B cell (primary cell): ENCODE measurements around the gene ZBTB46. TPM values are rescaled to one million over a fixed set of nuclear protein-coding genes. Genes with fewer than 3 reads are reported as not detected.

Experiments
- ATAC-seq: fragments of 200-7000 bp; cut with Tn5 transposase; one replicate; pipeline ENCODE4 v1.10.0; 2021; ENCODE audit warnings: low read depth, mild to moderate bottlenecking, moderate number of reproducible peaks, moderate library complexity
- CTCF ChIA-PET: fragments of 350-600 bp; sonication (Branson Sonifier 250); formaldehyde crosslinking; loops from one replicate; lab custom pipeline; 2021; ENCODE audit warnings: antibody characterized with exemption, inconsistent platforms; lab: Charles Lee
- POLR2A ChIA-PET: fragments of 350-600 bp; sonication (Branson Sonifier 250); formaldehyde crosslinking; loops from one replicate; lab custom pipeline; 2021; ENCODE audit warnings: antibody characterized with exemption; lab: Charles Lee
- DNase-seq: peaks from one replicate; pipeline ENCODE4 v3.0.0; 2013
- H2AFZ ChIP-seq: 2 replicates; pipeline ENCODE4 v1.6.1; 2012; ENCODE audit warnings: mild to moderate bottlenecking, low read depth, low read length; ENCODE audit not compliant: insufficient read depth, poor library complexity, severe bottlenecking
- H3K27ac ChIP-seq, 2 donors: 1 replicate in 1 of 2; 2 replicates in 1 of 2; pipeline ENCODE4 v1.5.1; 2012 to 2013; ENCODE audit warnings: low read length in 2 of 2, mild to moderate bottlenecking in 2 of 2, moderate library complexity in 1 of 2
- H3K27me3 ChIP-seq, 4 experiments: fragments of 200-600 bp in 1 of 4; sonication (generic) in 1 of 4; replicated peaks in 1 of 4; 1 replicate in 2 of 4; 2 replicates in 2 of 4; pipeline versions ENCODE4 v1.6.1 to v1.7.0; 2013 to 2016; ENCODE audit warnings: low read length in 3 of 4, mild to moderate bottlenecking in 2 of 4, mixed read lengths in 1 of 4, moderate library complexity in 1 of 4; ENCODE audit not compliant: insufficient read depth in 4 of 4, control insufficient read depth in 3 of 4; ENCODE audit errors: control extremely low read depth in 1 of 4
- H3K36me3 ChIP-seq, 2 experiments: replicated peaks in 1 of 2; 1 replicate in 1 of 2; 2 replicates in 1 of 2; pipeline versions ENCODE4 v1.6.1 to v1.7.1; 2013; ENCODE audit warnings: low read length in 1 of 2; ENCODE audit not compliant: insufficient read depth in 2 of 2, control insufficient read depth in 1 of 2; ENCODE audit errors: control extremely low read depth in 1 of 2, extremely low read depth in 1 of 2
- H3K4me1 ChIP-seq, 2 donors: fragments of 200-600 bp in 1 of 2; sonication (generic) in 1 of 2; 1 replicate in 1 of 2; 2 replicates in 1 of 2; pipeline versions ENCODE4 v1.5.1 to v1.6.1; 2013 to 2017; ENCODE audit warnings: low read length in 2 of 2; ENCODE audit not compliant: control insufficient read depth in 2 of 2, insufficient read depth in 2 of 2
- H3K4me2 ChIP-seq: replicated peaks from 2 replicates; pipeline ENCODE3; 2012; ENCODE audit warnings: mild to moderate bottlenecking, low read depth, low read length; ENCODE audit not compliant: poor library complexity, severe bottlenecking
- H3K4me3 ChIP-seq, 5 experiments: fragments of 200-600 bp in 1 of 5; sonication (generic) in 1 of 5; 1 replicate in 3 of 5; 2 replicates in 2 of 5; pipeline versions ENCODE4 v1.5.1 to v1.7.0; 2011 to 2016; ENCODE audit warnings: low read length in 4 of 5, mild to moderate bottlenecking in 4 of 5, low read depth in 2 of 5, control low read depth in 1 of 5, moderate library complexity in 1 of 5; ENCODE audit not compliant: insufficient read depth in 1 of 5; ENCODE audit errors: control extremely low read depth in 1 of 5, extremely low read depth in 1 of 5
- H3K79me2 ChIP-seq: fragments of 200-600 bp; sonication (generic); one replicate; pipeline ENCODE4 v1.6.0; 2016; ENCODE audit warnings: low read length; ENCODE audit not compliant: control insufficient read depth, insufficient read depth
- H3K9ac ChIP-seq: fragments of 200-600 bp; sonication (generic); 2 replicates; pipeline ENCODE4 v1.6.1; 2017; ENCODE audit warnings: mild to moderate bottlenecking, low read length, moderate library complexity
- H3K9me3 ChIP-seq, 3 donors: one replicate each; pipeline versions ENCODE4 v1.6.1 to v1.7.1; 2013; ENCODE audit warnings: low read length in 2 of 3; ENCODE audit not compliant: control insufficient read depth in 2 of 3, insufficient read depth in 1 of 3; ENCODE audit errors: control extremely low read depth in 1 of 3
- H4K20me1 ChIP-seq: 2 replicates; pipeline ENCODE4 v1.6.0; 2012; ENCODE audit warnings: mild to moderate bottlenecking, low read length; ENCODE audit not compliant: insufficient read depth, control insufficient read depth, poor library complexity, severe bottlenecking
- H3K27ac Mint-ChIP-seq: one replicate; pipeline ENCODE4 v1.8.0; 2021; ENCODE audit warnings: mixed read lengths
- H3K27me3 Mint-ChIP-seq: one replicate; pipeline ENCODE4 v1.8.0; 2021; ENCODE audit warnings: mixed read lengths
- H3K4me1 Mint-ChIP-seq: one replicate; pipeline ENCODE4 v1.8.0; 2021; ENCODE audit warnings: mixed read lengths
- H3K4me3 Mint-ChIP-seq: one replicate; pipeline ENCODE4 v1.8.0; 2021; ENCODE audit warnings: mixed read lengths
- H3K9me3 Mint-ChIP-seq: one replicate; pipeline ENCODE4 v1.8.0; 2022; ENCODE audit warnings: mixed read lengths; ENCODE audit not compliant: insufficient read depth
- EZH2 ChIP-seq: IDR thresholded peaks from 2 replicates; pipeline ENCODE4 v1.6.1; 2012; ENCODE audit warnings: borderline replicate concordance, low read depth, mild to moderate bottlenecking, moderate library complexity, low read length; ENCODE audit not compliant: insufficient read depth, poor library complexity, severe bottlenecking
- WGBS: methylation state at CpG from one replicate; pipeline ENCODE4 v1.1.5; 2013; ENCODE audit warnings: missing lambda C conversion rate; ENCODE audit not compliant: insufficient coverage; 5-methylcytosine and 5-hydroxymethylcytosine counted together
- intact Hi-C: fragments of 100-400 bp; cut with micrococcal nuclease; formaldehyde crosslinking; loops from one replicate; pipeline ENCODE4 v1.10.0; 2022
- polyA plus RNA-seq: library from polyadenylated mRNA; depleted of rRNA; stranded (reverse); fragments of >200 nt; gene quantifications from 2 replicates; pipeline ENCODE4 v1.2.3, GENCODE V29; 2012
- total RNA-seq, 2 donors: library from RNA; stranded (reverse); fragments of 120-200 nt in 1 of 2; gene quantifications; 1 replicate in 1 of 2; 2 replicates in 1 of 2; pipeline versions ENCODE4 v1.2.3 to v1.2.4, GENCODE V29; 2013 to 2022
- TF ChIP-seq, protein P1 (sequence below): fragments of 200-600 bp; IDR thresholded peaks from one replicate; pipeline ENCODE4 v1.8.0; 2022; ENCODE audit warnings: antibody characterized with exemption, mild to moderate bottlenecking

Gene ZBTB46
- total and polyA plus RNA-seq, 2 donors (not counting 1 experiment from before 2014, with no cell fraction given): 0.16 to 0.64 TPM

DNA sequence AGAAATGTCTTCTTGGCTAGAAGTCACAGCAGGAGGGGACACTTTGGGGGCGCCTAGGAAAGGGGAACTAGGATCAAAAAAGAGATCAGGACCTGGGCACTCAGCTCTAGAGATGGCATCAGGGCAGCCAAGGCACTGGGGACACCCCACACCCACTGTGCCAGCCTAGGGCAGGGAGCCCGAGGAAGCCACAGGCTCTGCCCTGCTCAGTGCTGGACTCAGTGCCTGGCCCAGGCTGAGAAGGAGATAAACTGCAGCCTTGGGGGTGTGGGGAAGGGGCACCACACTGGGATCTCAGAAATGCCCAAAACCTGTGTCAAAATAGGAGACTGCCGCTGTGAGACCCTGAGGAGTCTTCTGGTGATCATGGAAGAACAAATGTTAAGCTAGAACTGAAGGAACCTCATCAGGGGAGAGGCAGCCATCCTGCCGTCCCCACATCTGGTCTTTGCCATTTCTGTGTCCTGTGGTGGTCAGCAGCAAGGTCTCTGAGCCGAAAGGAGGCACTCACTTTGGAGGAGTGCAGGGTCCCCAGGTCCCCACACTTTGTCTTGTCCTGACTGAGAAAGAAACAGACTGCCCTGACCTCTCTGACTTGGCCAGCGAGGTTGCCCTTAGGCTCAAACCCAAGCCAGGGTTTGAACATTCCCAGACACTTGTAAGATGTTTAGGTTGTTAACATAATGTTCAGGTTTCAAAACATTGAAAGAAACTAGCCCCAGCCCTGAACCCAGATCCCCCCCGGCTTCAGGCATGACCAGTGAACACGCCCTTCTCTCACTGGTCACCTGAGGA, 125.6 kb downstream of the ZBTB46 start:
- Mint-ChIP-seq H3K4me3 (peak overlapping the region; percentile 32), H3K9me3 (no peaks in the 10 kb centered on the region), H3K27ac (no peak overlapping the region), H3K4me1 (peaks cover 25% of the 10 kb centered on the region), H3K27me3 (no peaks in the 10 kb centered on the region)
- no peaks in the 10 kb centered on the region for H3K27me3 ChIP-seq
- no peaks in the 10 kb centered on the region for H3K9me3 ChIP-seq
- intact Hi-C loops: loop anchor here (5.0 kb wide), 1 partner anchor 357 kb away; the partner anchor contains the start of gene TCEA2
- peaks cover 92% of the 10 kb centered on the region for H3K79me2 ChIP-seq
- H3K9ac ChIP-seq: no peak overlapping the region
- H3K36me3 ChIP-seq: peaks cover 0 to 35% of the 10 kb centered on the region in 2 experiments
- ChIA-PET POLR2A (interaction anchor here (0.5 kb wide), 1 partner anchor 266 kb away, joined by 7 read pairs; no protein-coding TSS in a partner anchor), CTCF (interaction anchor here (1.0 to 1.2 kb wide), 3 partner anchors 14 to 168 kb away, joined by 3 read pairs; partner anchors contain the start of genes PTK6 and TPD52L2)
- H3K4me3 ChIP-seq: no peak overlapping the region
- WGBS: 100% methylated on average over 5 of the region's 8 CpGs
- no peak for DNase-seq
- H3K4me1 ChIP-seq: peaks cover 21 to 28% of the 10 kb centered on the region in 2 donors
- H2AFZ ChIP-seq: no peak overlapping the region
- H4K20me1 ChIP-seq: peaks cover 85% of the 10 kb centered on the region
- H3K27ac ChIP-seq: no peak overlapping the region
- TF ChIP-seq, protein P1, sequence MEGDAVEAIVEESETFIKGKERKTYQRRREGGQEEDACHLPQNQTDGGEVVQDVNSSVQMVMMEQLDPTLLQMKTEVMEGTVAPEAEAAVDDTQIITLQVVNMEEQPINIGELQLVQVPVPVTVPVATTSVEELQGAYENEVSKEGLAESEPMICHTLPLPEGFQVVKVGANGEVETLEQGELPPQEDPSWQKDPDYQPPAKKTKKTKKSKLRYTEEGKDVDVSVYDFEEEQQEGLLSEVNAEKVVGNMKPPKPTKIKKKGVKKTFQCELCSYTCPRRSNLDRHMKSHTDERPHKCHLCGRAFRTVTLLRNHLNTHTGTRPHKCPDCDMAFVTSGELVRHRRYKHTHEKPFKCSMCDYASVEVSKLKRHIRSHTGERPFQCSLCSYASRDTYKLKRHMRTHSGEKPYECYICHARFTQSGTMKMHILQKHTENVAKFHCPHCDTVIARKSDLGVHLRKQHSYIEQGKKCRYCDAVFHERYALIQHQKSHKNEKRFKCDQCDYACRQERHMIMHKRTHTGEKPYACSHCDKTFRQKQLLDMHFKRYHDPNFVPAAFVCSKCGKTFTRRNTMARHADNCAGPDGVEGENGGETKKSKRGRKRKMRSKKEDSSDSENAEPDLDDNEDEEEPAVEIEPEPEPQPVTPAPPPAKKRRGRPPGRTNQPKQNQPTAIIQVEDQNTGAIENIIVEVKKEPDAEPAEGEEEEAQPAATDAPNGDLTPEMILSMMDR: no peak
- TF ChIP-seq EZH2: no peak
- no peak for ATAC-seq
- H3K4me2 ChIP-seq: no peak overlapping the region

DNA sequence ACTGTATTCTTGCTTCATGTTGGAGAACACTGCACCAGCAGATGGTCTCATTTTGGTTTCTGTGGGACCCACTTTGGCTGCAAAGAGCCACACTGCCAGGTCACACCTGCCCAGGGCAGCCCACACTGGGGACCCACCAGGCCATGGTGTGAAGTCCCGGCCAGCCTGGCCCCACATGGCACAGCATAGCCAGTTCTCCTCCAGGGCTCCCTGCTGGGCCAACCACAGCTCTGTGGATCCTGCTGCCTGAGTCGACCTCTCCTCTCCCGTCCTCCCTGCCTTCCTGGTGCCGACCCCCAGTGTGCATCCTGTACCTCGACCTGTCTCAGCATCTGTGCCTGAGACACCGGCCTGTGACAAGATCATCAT, 126.3 kb downstream of the ZBTB46 start:
- Histone ChIP-seq H4K20me1 (peaks cover 92% of the 10 kb centered on the region), H3K79me2 (peaks cover 96% of the 10 kb centered on the region), H3K27me3 (no peaks in the 10 kb centered on the region), H3K9ac (no peak overlapping the region), H3K4me2 (no peak overlapping the region), H3K4me3 (no peak overlapping the region), H3K4me1 (peaks cover 21 to 28% of the 10 kb centered on the region in 2 donors), H3K36me3 (peaks cover 0 to 31% of the 10 kb centered on the region in 2 experiments), H3K9me3 (no peaks in the 10 kb centered on the region), H2AFZ (no peak overlapping the region), H3K27ac (no peak overlapping the region)
- CTCF ChIA-PET: no interaction called here
- TF ChIP-seq EZH2: no peak
- TF ChIP-seq, protein P1: no peak
- Mint-ChIP-seq H3K27me3 (no peaks in the 10 kb centered on the region), H3K4me3 (no peak overlapping the region), H3K4me1 (peaks cover 23% of the 10 kb centered on the region), H3K9me3 (no peaks in the 10 kb centered on the region), H3K27ac (no peak overlapping the region)
- intact Hi-C loops: loop anchor here (5.0 kb wide), 1 partner anchor 358 kb away; the partner anchor contains the start of gene TCEA2
- ATAC-seq (no peak), DNase-seq (peak; percentile 12)
- 84% methylated on average over 6 of the region's 6 CpGs for WGBS
- POLR2A ChIA-PET: no interaction called here
